AG04449 (cell line): Measurements from ENCODE around the gene NAV2.
"Not testable (repeated sequence)": the region's sequence is repeated elsewhere in the genome, so short reads cannot be mapped to it uniquely, and the experiment has no call there.

Source experiments
- CTCF ChIA-PET: fragments of 350-600 bp; formaldehyde crosslinking; extraction: SDS; loops from one replicate; lab custom pipeline; 2021; ENCODE audit warnings: antibody characterized with exemption; lab: Yijun Ruan, JAX
- POLR2A ChIA-PET: fragments of 400-600, 350-600 bp; formaldehyde crosslinking; extraction: SDS; loops from one replicate; lab custom pipeline; 2020; ENCODE audit warnings: antibody characterized with exemption, inconsistent platforms; lab: Yijun Ruan, JAX
- DNase-seq: peaks from one replicate; pipeline ENCODE4 v3.0.0-alpha.2; 2010; ENCODE audit warnings: low read depth, low spot score
- H3K4me3 ChIP-seq: 2 replicates; pipeline ENCODE4 v1.5.1; 2011; ENCODE audit warnings: low read depth, mild to moderate bottlenecking, control low read depth, low read length
- TF ChIP-seq, protein P1 (sequence below): IDR thresholded peaks from one replicate; pipeline ENCODE4 v1.5.1; 2011; ENCODE audit warnings: mild to moderate bottlenecking, moderate library complexity, low read length, control low read depth, inconsistent platforms; ENCODE audit not compliant: insufficient read depth; ENCODE audit errors: missing control alignments

The NAV2 gene

DNA sequence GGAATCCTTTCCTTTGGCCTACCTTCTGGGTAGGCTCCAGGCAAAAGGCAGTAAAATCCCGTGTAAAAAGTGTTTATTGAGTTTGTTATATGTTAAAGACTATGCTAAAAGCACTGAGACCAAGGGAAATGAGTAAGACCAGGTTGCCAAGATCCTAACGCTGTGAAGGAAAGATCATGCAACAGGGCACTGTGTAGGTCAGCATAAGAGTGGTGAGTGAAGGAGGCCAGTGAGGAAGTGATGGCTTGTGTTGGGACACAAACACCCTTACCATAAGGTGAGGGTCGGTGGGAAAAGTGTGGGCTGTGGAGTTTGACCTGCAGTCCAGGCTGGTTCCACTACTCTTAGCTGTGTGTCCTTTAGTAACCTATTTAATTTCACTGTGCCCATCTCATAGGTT is 245.6 kb downstream of the NAV2 start:
- POLR2A ChIA-PET, result no interaction called here
- no peak overlapping the region for H3K4me3 ChIP-seq
- no peak for DNase-seq
- CTCF ChIA-PET, result interaction anchor here (1.1 to 4.6 kb wide), 7 partner anchors 9 to 174 kb away, joined by 3 to 41 read pairs (median 6); no protein-coding TSS in a partner anchor
- TF ChIP-seq, protein P1, sequence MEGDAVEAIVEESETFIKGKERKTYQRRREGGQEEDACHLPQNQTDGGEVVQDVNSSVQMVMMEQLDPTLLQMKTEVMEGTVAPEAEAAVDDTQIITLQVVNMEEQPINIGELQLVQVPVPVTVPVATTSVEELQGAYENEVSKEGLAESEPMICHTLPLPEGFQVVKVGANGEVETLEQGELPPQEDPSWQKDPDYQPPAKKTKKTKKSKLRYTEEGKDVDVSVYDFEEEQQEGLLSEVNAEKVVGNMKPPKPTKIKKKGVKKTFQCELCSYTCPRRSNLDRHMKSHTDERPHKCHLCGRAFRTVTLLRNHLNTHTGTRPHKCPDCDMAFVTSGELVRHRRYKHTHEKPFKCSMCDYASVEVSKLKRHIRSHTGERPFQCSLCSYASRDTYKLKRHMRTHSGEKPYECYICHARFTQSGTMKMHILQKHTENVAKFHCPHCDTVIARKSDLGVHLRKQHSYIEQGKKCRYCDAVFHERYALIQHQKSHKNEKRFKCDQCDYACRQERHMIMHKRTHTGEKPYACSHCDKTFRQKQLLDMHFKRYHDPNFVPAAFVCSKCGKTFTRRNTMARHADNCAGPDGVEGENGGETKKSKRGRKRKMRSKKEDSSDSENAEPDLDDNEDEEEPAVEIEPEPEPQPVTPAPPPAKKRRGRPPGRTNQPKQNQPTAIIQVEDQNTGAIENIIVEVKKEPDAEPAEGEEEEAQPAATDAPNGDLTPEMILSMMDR, result no peak

DNA sequence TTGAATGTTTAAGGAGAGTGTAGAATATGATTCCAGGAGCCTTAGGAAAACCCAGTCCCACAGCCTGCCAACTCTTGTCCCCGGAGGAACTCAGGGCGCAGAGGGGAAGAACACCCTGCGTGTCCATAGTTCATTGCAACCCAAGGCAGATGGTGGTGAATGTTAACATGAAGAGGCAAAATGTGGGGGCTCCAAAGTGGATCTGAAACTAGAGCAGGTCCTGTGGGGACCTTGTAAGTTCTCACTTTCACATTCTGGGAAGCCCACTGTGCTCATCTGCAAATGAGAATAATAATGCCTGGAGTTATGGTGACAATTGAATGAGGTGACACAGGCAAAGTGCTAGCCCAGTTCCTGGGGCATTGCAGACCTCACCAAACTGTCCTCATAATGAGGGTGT is 246.6 kb downstream of the NAV2 start:
- TF ChIP-seq, protein P1, result no peak
- no peak overlapping the region for H3K4me3 ChIP-seq
- ChIA-PET CTCF (interaction anchor here (1.1 to 4.6 kb wide), 4 partner anchors 20 to 173 kb away, joined by 3 to 41 read pairs (median 23); no protein-coding TSS in a partner anchor), POLR2A (no interaction called here)
- no peak for DNase-seq

DNA sequence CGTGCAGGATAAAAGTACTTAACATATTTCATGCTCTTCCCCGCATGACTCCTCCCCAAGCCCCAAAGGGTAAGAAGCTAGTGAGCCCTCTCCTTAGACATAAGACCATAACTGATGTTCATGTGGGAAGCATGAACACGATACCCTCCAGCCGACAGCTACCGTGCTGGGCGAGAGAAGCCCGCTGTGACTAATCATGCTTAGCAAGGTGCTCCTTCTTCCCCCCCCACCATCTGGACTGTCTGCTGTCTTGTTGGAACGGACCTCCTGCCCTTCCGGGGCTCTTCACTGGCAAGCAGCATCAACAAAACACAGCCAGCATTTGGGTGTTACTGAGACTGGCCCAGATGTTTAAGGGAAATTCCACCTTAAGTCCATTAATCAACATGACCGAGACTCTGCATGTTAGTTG is 247.0 kb downstream of the NAV2 start:
- DNase-seq, result no peak
- CTCF ChIA-PET, result no interaction called here
- TF ChIP-seq, protein P1, result no peak
- no peak overlapping the region for H3K4me3 ChIP-seq
- POLR2A ChIA-PET, result no interaction called here

DNA sequence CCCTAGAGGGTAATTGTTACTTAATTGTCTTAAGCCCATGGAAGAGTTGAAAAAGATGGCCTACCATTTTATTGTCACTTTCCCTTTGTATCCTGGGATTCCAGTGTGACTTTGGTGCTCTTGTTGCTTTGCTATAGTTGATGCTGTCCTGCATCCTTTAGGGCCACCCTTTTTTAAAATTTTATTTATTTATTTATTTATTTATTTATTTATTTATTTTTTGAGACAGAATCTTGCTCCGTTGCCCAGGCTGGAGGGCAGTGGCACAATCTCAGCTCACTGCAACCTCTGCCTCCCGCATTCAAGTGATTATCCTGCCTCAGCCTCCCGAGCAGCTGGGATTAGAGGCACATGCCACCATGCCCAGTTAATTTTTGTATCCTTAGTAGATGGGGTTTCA is 247.8 kb downstream of the NAV2 start:
- POLR2A ChIA-PET, DNase-seq, H3K4me3 ChIP-seq: not testable (repeated sequence)
- CTCF ChIA-PET, result interaction anchor here (0.6 to 4.0 kb wide), 2 partner anchors 8 to 172 kb away, joined by 3 to 23 read pairs; no protein-coding TSS in a partner anchor

DNA sequence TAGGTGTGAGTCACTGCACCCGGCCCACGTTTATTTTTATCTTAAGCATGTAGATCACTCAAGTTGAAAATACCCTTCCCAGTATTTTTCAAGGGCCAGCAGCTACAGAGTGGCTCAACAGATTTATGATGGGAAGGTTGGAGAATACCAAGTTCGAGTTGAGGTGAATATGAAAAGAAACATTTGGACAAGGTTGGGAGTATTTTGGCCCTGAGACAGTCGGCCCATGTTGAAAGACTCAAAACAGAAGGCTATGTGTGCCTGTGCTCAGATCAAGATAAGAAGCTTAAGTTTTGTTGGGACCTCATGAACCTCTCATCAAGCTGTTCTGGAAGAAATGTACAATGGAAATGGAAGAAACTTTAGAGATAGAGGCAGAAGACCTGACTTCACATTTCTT is 248.6 kb downstream of the NAV2 start:
- TF ChIP-seq, protein P1, result no peak
- ChIA-PET POLR2A (interaction anchor here (1.1 kb wide), 1 partner anchor 151 kb away, joined by 3 read pairs; no protein-coding TSS in a partner anchor), CTCF (interaction anchor here (0.8 to 6.1 kb wide), 7 partner anchors 9 to 171 kb away, joined by 3 to 68 read pairs (median 7); no protein-coding TSS in a partner anchor)
- no peak for DNase-seq
- no peak overlapping the region for H3K4me3 ChIP-seq

DNA sequence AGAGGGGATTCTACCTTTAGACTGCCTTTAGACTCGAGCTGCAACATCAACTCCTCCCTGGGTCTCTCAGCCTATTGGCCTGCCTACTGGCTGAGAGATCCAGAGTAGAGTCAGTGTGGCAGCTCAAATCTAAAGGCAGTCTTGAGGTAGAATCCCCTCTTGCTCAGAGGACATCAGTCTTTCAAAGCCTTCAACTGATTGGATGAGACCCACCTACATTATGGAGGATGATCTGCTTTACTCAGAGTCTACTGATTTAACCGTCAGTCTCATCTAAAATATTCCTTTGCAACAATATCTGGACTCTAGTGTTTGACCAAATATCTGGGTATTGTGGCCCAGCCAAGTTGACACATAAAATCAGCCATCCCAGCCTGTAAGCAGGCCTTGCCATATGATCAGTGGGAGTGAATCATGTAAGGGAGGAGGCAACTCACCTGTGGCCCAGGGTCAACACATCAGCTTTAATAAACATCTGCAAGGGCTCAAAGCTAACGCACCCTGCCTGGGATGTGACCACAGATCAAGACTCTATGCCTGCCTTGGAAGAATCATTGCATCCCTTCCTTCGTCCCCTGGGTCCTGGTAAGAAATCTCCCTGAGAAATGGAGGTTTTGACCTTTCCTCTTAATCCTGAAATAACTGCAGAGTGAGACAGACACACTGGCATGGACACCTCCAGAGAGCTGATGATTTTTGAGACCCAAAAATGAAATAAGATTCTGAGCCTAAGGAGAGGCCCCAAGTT is 249.6 kb downstream of the NAV2 start:
- CTCF ChIA-PET, result interaction anchor here (0.8 to 6.1 kb wide), 13 partner anchors 10 to 170 kb away, joined by 3 to 68 read pairs (median 5); no protein-coding TSS in a partner anchor
- H3K4me3 ChIP-seq, result no peak overlapping the region
- no peak for DNase-seq
- TF ChIP-seq, protein P1, result no peak
- POLR2A ChIA-PET, result interaction anchor here (0.7 to 1.1 kb wide), 2 partner anchors 131 to 150 kb away, joined by 3 read pairs; no protein-coding TSS in a partner anchor
